IPS-18c (cell line): ENCODE data around the gene SLBP.

ENCODE experiments used
- H3K4me3 ChIP-seq: 2 replicates; pipeline ENCODE4 v1.7.0; 2013; ENCODE audit warnings: low read depth, mild to moderate bottlenecking, low read length, moderate library complexity; ENCODE audit not compliant: insufficient read depth
- H3K9me3 ChIP-seq: one replicate; pipeline ENCODE4 v1.6.1; 2013; ENCODE audit warnings: mild to moderate bottlenecking, low read length, moderate library complexity; ENCODE audit not compliant: control insufficient read depth, insufficient read depth

SLBP gene

GRCh38 chr4:1751155-1751918 is 39.2 kb upstream of the SLBP start:
- Histone ChIP-seq H3K4me3 (no peak overlapping the region), H3K9me3 (no peaks in the 10 kb centered on the region)

GRCh38 chr4:1750381-1751154 is 38.4 kb upstream of the SLBP start:
- no peak overlapping the region for H3K4me3 ChIP-seq
- H3K9me3 ChIP-seq: no peaks in the 10 kb centered on the region

GRCh38 chr4:1749826-1750225 is 37.7 kb upstream of the SLBP start:
- Histone ChIP-seq H3K4me3 (no peak overlapping the region), H3K9me3 (no peaks in the 10 kb centered on the region)

GRCh38 chr4:1749370-1749769 is 37.3 kb upstream of the SLBP start:
- no peaks in the 10 kb centered on the region for H3K9me3 ChIP-seq
- H3K4me3 ChIP-seq: no peak overlapping the region

GRCh38 chr4:1748465-1748995 is 36.4 kb upstream of the SLBP start:
- Histone ChIP-seq H3K9me3 (no peaks in the 10 kb centered on the region), H3K4me3 (no peak overlapping the region)

- Histone ChIP-seq H3K4me3 (no peak overlapping the region), H3K9me3 (no peaks in the 10 kb centered on the region)
Observed at GRCh38 chr4:1747603-1747967, 35.5 kb upstream of the SLBP start.

GRCh38 chr4:1746919-1747602 is 34.9 kb upstream of the SLBP start:
- Histone ChIP-seq H3K4me3 (no peak overlapping the region), H3K9me3 (no peaks in the 10 kb centered on the region)

GRCh38 chr4:1746265-1746691 is 34.2 kb upstream of the SLBP start:
- H3K9me3 ChIP-seq: no peaks in the 10 kb centered on the region

GRCh38 chr4:1745697-1746096 is 33.6 kb upstream of the SLBP start:
- no peak overlapping the region for H3K4me3 ChIP-seq
- H3K9me3 ChIP-seq: no peaks in the 10 kb centered on the region

More at GRCh38 chr4:1746265-1746691, 34.2 kb upstream of the SLBP start:
- no peak overlapping the region for H3K4me3 ChIP-seq

GRCh38 chr4:1745165-1745564 is 33.0 kb upstream of the SLBP start:
- Histone ChIP-seq H3K9me3 (no peaks in the 10 kb centered on the region), H3K4me3 (no peak overlapping the region)

- no peak overlapping the region for H3K4me3 ChIP-seq
- H3K9me3 ChIP-seq: no peaks in the 10 kb centered on the region
Observed at GRCh38 chr4:1744552-1744951, 32.4 kb upstream of the SLBP start.

GRCh38 chr4:1743975-1744374 is 31.9 kb upstream of the SLBP start:
- no peak overlapping the region for H3K4me3 ChIP-seq
- no peaks in the 10 kb centered on the region for H3K9me3 ChIP-seq

GRCh38 chr4:1743551-1743950 is 31.4 kb upstream of the SLBP start:
- Histone ChIP-seq H3K4me3 (no peak overlapping the region), H3K9me3 (no peaks in the 10 kb centered on the region)

GRCh38 chr4:1741208-1741607 is 29.1 kb upstream of the SLBP start:
- H3K4me3 ChIP-seq: no peak overlapping the region

GRCh38 chr4:1740021-1740545 is 28.0 kb upstream of the SLBP start:
- H3K4me3 ChIP-seq: no peak overlapping the region

More at GRCh38 chr4:1741208-1741607, 29.1 kb upstream of the SLBP start:
- peaks cover 8% of the 10 kb centered on the region for H3K9me3 ChIP-seq

GRCh38 chr4:1739358-1739757 is 27.2 kb upstream of the SLBP start:
- Histone ChIP-seq H3K9me3 (peaks cover 8% of the 10 kb centered on the region), H3K4me3 (no peak overlapping the region)

More at GRCh38 chr4:1740021-1740545, 28.0 kb upstream of the SLBP start:
- peaks cover 8% of the 10 kb centered on the region for H3K9me3 ChIP-seq

GRCh38 chr4:1738410-1738809 is 26.3 kb upstream of the SLBP start:
- H3K9me3 ChIP-seq: peaks cover 8% of the 10 kb centered on the region
- H3K4me3 ChIP-seq: no peak overlapping the region
